G401.6 (cell line): ENCODE measurements around the gene ERICH6B.

Experiments used
- FAIRE-seq: peaks from 2 replicates; lab custom pipeline; 2012; peaks lifted over from hg19 to GRCh38; lab: Jason Lieb, UNC

ERICH6B gene

GRCh38 chr13:45601680-45602079, 13.9 kb downstream of the ERICH6B start:
- no peak for FAIRE-seq

- no peak for FAIRE-seq
Measured at GRCh38 chr13:45598597-45598996, 16.9 kb downstream of the ERICH6B start.

- FAIRE-seq: no peak
Measured at GRCh38 chr13:45596800-45597475, 18.6 kb downstream of the ERICH6B start.

GRCh38 chr13:45595965-45596364, 19.6 kb downstream of the ERICH6B start:
- no peak for FAIRE-seq

GRCh38 chr13:45594764-45595163, 20.8 kb downstream of the ERICH6B start:
- no peak for FAIRE-seq

- FAIRE-seq: no peak
Measured at GRCh38 chr13:45594227-45594626, 21.3 kb downstream of the ERICH6B start.

GRCh38 chr13:45592758-45593157, 22.8 kb downstream of the ERICH6B start:
- no peak for FAIRE-seq

GRCh38 chr13:45590066-45590465, 25.5 kb downstream of the ERICH6B start:
- FAIRE-seq: no peak

- FAIRE-seq: no peak
Measured at GRCh38 chr13:45587897-45588296, 27.6 kb downstream of the ERICH6B start.

GRCh38 chr13:45584816-45585215, 30.7 kb downstream of the ERICH6B start:
- FAIRE-seq: no peak

- FAIRE-seq: no peak
Measured at GRCh38 chr13:45582408-45583076, 33.0 kb downstream of the ERICH6B start.

- no peak for FAIRE-seq
Measured at GRCh38 chr13:45576466-45576865, 39.1 kb downstream of the ERICH6B start.

- FAIRE-seq: no peak
Measured at GRCh38 chr13:45575830-45576180, 39.7 kb downstream of the ERICH6B start.

GRCh38 chr13:45575146-45575829, 40.3 kb downstream of the ERICH6B start:
- no peak for FAIRE-seq

- no peak for FAIRE-seq
Measured at GRCh38 chr13:45565331-45565730, 50.2 kb downstream of the ERICH6B start.

GRCh38 chr13:45564133-45564776, 51.3 kb downstream of the ERICH6B start:
- FAIRE-seq: no peak

- FAIRE-seq: no peak
Measured at GRCh38 chr13:45554604-45555109, 60.9 kb downstream of the ERICH6B start.

GRCh38 chr13:45548281-45548680, 67.3 kb downstream of the ERICH6B start:
- FAIRE-seq: no peak

- FAIRE-seq: no peak
Measured at GRCh38 chr13:45546410-45546765, 69.2 kb downstream of the ERICH6B start.

GRCh38 chr13:45545686-45546409, 69.7 kb downstream of the ERICH6B start:
- FAIRE-seq: no peak

- FAIRE-seq: no peak
Measured at GRCh38 chr13:45544520-45544919, 71.0 kb downstream of the ERICH6B start.

GRCh38 chr13:45542878-45543277, 72.7 kb downstream of the ERICH6B start:
- FAIRE-seq: no peak
